Breast epithelium (tissue), 4 donors: ENCODE measurements around the gene CDR2L. TPM values are rescaled to one million over a fixed set of nuclear protein-coding genes. Genes with fewer than 3 reads are reported as not detected.

Experiments used
- DNase-seq, 2 donors: peaks; one replicate each; pipeline ENCODE4 v3.0.0-alpha.2; 2019; ENCODE audit warnings: low spot score in 2 of 2
- H3K27ac ChIP-seq, 2 donors: fragments of 200-600 bp; sonication (generic) in 1 of 2; one replicate each; pipeline ENCODE4 v1.5.1; 2016 to 2019; ENCODE audit warnings: mild to moderate bottlenecking in 1 of 2
- H3K27me3 ChIP-seq, 2 donors: fragments of 200-600 bp; sonication (generic) in 1 of 2; one replicate each; pipeline versions ENCODE4 v1.5.1 to v1.6.0; 2017 to 2019; ENCODE audit warnings: control low read depth in 1 of 2, mild to moderate bottlenecking in 1 of 2
- H3K36me3 ChIP-seq: fragments of 200-600 bp; one replicate; pipeline ENCODE4 v1.5.1; 2019
- H3K4me1 ChIP-seq, 2 donors: fragments of 200-600 bp; sonication (generic); one replicate each; pipeline ENCODE4 v1.5.1; 2016 to 2019; ENCODE audit warnings: control low read depth in 1 of 2
- H3K4me3 ChIP-seq, 3 donors: fragments of 200-600 bp; sonication (generic); 1 replicate in 2 of 3; 2 replicates in 1 of 3; pipeline ENCODE4 v1.5.1; 2016 to 2019; ENCODE audit warnings: mild to moderate bottlenecking in 3 of 3, moderate library complexity in 2 of 3
- H3K9me3 ChIP-seq, 2 donors: fragments of 200-600 bp; sonication (generic) in 1 of 2; one replicate each; pipeline ENCODE4 v1.5.1; 2016 to 2019; ENCODE audit warnings: control low read depth in 1 of 2
- CTCF ChIP-seq, 3 donors: fragments of 450-650 bp; IDR thresholded peaks; one replicate each; pipeline ENCODE4 v1.5.1; 2016 to 2017; ENCODE audit warnings: antibody characterized with exemption in 3 of 3, mild to moderate bottlenecking in 3 of 3, moderate library complexity in 3 of 3
- POLR2A ChIP-seq: fragments of 450-650 bp; IDR thresholded peaks from one replicate; pipeline ENCODE4 v1.6.1; 2016; ENCODE audit warnings: antibody characterized with exemption, mild to moderate bottlenecking, moderate library complexity
- POLR2AphosphoS5 ChIP-seq, 3 donors: sonication (generic); formaldehyde crosslinking; IDR thresholded peaks; one replicate each; pipeline ENCODE4 v1.6.1; 2017; ENCODE audit warnings: antibody characterized with exemption in 3 of 3
- intact Hi-C: fragments of 100-400 bp; cut with DNase I; formaldehyde crosslinking; loops from one replicate; pipeline ENCODE4 v1.15.1; 2023; ENCODE audit warnings: low total_unique reads
- total RNA-seq, 3 donors: library from RNA; depleted of rRNA; stranded (reverse); fragments of >200 nt; gene quantifications; one replicate each; pipeline ENCODE4 v1.1.0, GENCODE V29; 2016

The CDR2L gene
- total RNA-seq, 3 donors from 2014 or later = 8.0 to 13.1 (median 9.2) TPM

- DNase-seq = no peak
- intact Hi-C loops = no loop called here
- no peaks in the 10 kb centered on the region for H3K36me3 ChIP-seq
- no peak overlapping the region for H3K4me3 ChIP-seq
- H3K27me3 ChIP-seq = no peaks in the 10 kb centered on the region
- TF ChIP-seq POLR2AphosphoS5 (IDR thresholded peaks at IDR 0.05) = no peak
- TF ChIP-seq CTCF (IDR thresholded peaks at IDR 0.05) = no peak
- TF ChIP-seq POLR2A = no peak
- H3K27ac ChIP-seq = peak overlapping the region; percentile 79 to 82
- H3K4me1 ChIP-seq = peaks cover 0 to 9% of the 10 kb centered on the region in 2 donors
- no peaks in the 10 kb centered on the region for H3K9me3 ChIP-seq
These were observed 4.8 kb downstream of the CDR2L start for GRCh38 chr17:74992223-74992622.

GRCh38 chr17:74994440-74994839, 7.0 kb downstream of the CDR2L start:
- TF ChIP-seq CTCF (IDR thresholded peaks at IDR 0.05) (no peak), POLR2AphosphoS5 (IDR thresholded peaks at IDR 0.05) (no peak), POLR2A (no peak)
- H3K36me3 ChIP-seq = no peaks in the 10 kb centered on the region
- intact Hi-C loops = no loop called here
- peaks cover 0 to 4% of the 10 kb centered on the region in 2 donors for H3K4me1 ChIP-seq
- H3K27ac ChIP-seq = peak overlapping the region; percentile 77 to 82
- DNase-seq = no peak
- H3K4me3 ChIP-seq = no peak overlapping the region
- no peaks in the 10 kb centered on the region for H3K27me3 ChIP-seq
- H3K9me3 ChIP-seq = no peaks in the 10 kb centered on the region

GRCh38 chr17:74995847-74996246, 8.4 kb downstream of the CDR2L start:
- Histone ChIP-seq H3K9me3 (no peaks in the 10 kb centered on the region), H3K4me3 (no peak overlapping the region), H3K4me1 (peaks cover 0 to 4% of the 10 kb centered on the region in 2 donors), H3K27me3 (no peaks in the 10 kb centered on the region), H3K27ac (peak overlapping the region in 1 of 2 donors; percentile 82), H3K36me3 (no peaks in the 10 kb centered on the region)
- intact Hi-C loops = no loop called here
- TF ChIP-seq CTCF (IDR thresholded peaks at IDR 0.05) = no peak
- TF ChIP-seq POLR2A = no peak
- no peak for TF ChIP-seq POLR2AphosphoS5 (IDR thresholded peaks at IDR 0.05)
- no peak for DNase-seq

GRCh38 chr17:74998783-74999182, 11.4 kb downstream of the CDR2L start:
- TF ChIP-seq POLR2AphosphoS5 (IDR thresholded peaks at IDR 0.05) = no peak
- no peak for TF ChIP-seq POLR2A
- no peak for TF ChIP-seq CTCF (IDR thresholded peaks at IDR 0.05)
- H3K27ac ChIP-seq = no peak overlapping the region
- H3K9me3 ChIP-seq = no peaks in the 10 kb centered on the region
- intact Hi-C loops = no loop called here
- H3K4me1 ChIP-seq = peaks cover 0 to 4% of the 10 kb centered on the region in 2 donors
- H3K4me3 ChIP-seq = no peak overlapping the region
- H3K36me3 ChIP-seq = no peaks in the 10 kb centered on the region
- no peak for DNase-seq
- no peaks in the 10 kb centered on the region for H3K27me3 ChIP-seq

- no peak for DNase-seq
- Histone ChIP-seq H3K27ac (no peak overlapping the region), H3K4me3 (no peak overlapping the region), H3K4me1 (no peaks in the 10 kb centered on the region), H3K27me3 (no peaks in the 10 kb centered on the region), H3K9me3 (no peaks in the 10 kb centered on the region), H3K36me3 (no peaks in the 10 kb centered on the region)
- TF ChIP-seq POLR2AphosphoS5 (IDR thresholded peaks at IDR 0.05) (no peak), CTCF (IDR thresholded peaks at IDR 0.05) (no peak), POLR2A (no peak)
- intact Hi-C loops = no loop called here
These were observed 12.1 kb downstream of the CDR2L start for GRCh38 chr17:74999523-74999922.
